Immature natural killer cell (primary cell): ENCODE data around the gene COPS3. TPM values are rescaled to one million over a fixed set of nuclear protein-coding genes. Genes with fewer than 3 reads are reported as not detected.
A peak's percentile ranks its signal among the peaks of the same experiment; 100 is the strongest.
"Not testable (repeated sequence)": the region's sequence is repeated elsewhere in the genome, so short reads cannot be mapped to it uniquely, and the experiment has no call there.

ENCODE experiments used
- DNase-seq, 3 donors: peaks; one replicate each; pipeline ENCODE4 v3.0.0; 2022; ENCODE audit warnings: mixed read lengths in 1 of 3
- H3K27ac Mint-ChIP-seq, 6 donors: one replicate each; pipeline ENCODE4 v1.8.0; 2020; ENCODE audit warnings: mixed read lengths in 6 of 6, mild to moderate bottlenecking in 5 of 6, inconsistent platforms in 4 of 6, moderate library complexity in 3 of 6
- H3K27me3 Mint-ChIP-seq, 3 donors: one replicate each; pipeline ENCODE4 v1.8.0; 2020 to 2021; ENCODE audit warnings: low read depth in 3 of 3, mild to moderate bottlenecking in 3 of 3, mixed read lengths in 3 of 3, moderate library complexity in 3 of 3, inconsistent platforms in 1 of 3
- H3K36me3 Mint-ChIP-seq, 3 donors: one replicate each; pipeline ENCODE4 v1.8.0; 2020; ENCODE audit warnings: mixed read lengths in 3 of 3, inconsistent platforms in 2 of 3, mild to moderate bottlenecking in 2 of 3
- H3K4me1 Mint-ChIP-seq, 2 donors: one replicate each; pipeline ENCODE4 v1.8.0; 2020; ENCODE audit warnings: inconsistent platforms in 2 of 2, mild to moderate bottlenecking in 2 of 2, mixed read lengths in 2 of 2, moderate library complexity in 1 of 2
- H3K4me3 Mint-ChIP-seq, 5 donors: one replicate each; pipeline ENCODE4 v1.8.0; 2020; ENCODE audit warnings: mild to moderate bottlenecking in 5 of 5, mixed read lengths in 5 of 5, inconsistent platforms in 3 of 5, moderate library complexity in 3 of 5
- H3K9me3 Mint-ChIP-seq, 6 donors: one replicate each; pipeline ENCODE4 v1.8.0; 2020; ENCODE audit warnings: mild to moderate bottlenecking in 6 of 6, mixed read lengths in 6 of 6, inconsistent platforms in 4 of 6, moderate library complexity in 3 of 6
- polyA plus RNA-seq, 3 donors: library from polyadenylated mRNA; unstranded; fragments of 300-500 nt; fragmentation: Illumina TruSeq; gene quantifications; one replicate each; pipeline ENCODE4 v1.2.3, GENCODE V29; 2021

Gene COPS3
- polyA plus RNA-seq, 3 donors from 2014 or later, result 93.7 to 120 (median 95.9) TPM

DNA sequence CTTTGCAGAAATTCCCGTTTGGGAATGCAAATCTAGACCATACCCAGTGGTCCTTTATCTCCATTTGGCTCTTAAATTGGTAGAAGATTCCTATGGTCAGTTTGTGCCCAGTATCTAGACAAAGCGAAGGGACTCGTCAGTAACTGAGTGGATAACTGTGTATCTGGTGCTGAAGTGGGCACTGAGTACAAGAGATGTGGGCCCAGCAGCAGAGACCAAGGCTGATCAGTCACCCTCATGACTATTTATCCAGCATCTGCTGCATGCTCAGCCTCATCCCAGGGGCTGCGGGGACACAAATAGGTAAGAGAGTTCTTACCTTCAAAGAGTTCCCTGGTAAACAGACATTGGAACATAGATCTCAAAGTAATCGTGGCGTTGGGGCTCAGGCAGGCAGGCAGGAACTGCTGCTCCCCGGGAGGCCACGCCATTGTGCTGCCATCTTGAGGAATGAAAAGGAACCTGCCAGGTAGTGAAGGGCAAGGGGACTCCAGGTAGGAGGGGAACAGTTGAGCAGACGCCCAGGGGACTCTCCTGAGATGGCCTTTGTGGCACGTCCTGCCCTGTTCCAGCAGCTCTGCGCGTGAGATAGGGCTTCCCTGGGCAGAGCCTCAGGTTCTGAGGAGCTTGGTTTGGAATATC is 32.4 kb upstream of the COPS3 start:
- H3K27me3 Mint-ChIP-seq, result peaks cover 0 to 1% (median 0%) of the 10 kb centered on the region in 3 donors
- no peak overlapping the region for H3K27ac Mint-ChIP-seq

GRCh38 chr17:17309356-17309755 is 28.3 kb upstream of the COPS3 start:
- Mint-ChIP-seq H3K27me3 (peaks cover 3 to 10% (median 5%) of the 10 kb centered on the region in 3 donors), H3K4me1 (peaks cover 16 to 19% of the 10 kb centered on the region in 2 donors), H3K4me3 (no peak overlapping the region)

More for the DNA sequence above, 32.4 kb upstream of the COPS3 start:
- Mint-ChIP-seq H3K4me3 (no peak overlapping the region), H3K9me3 (no peaks in the 10 kb centered on the region), H3K4me1 (peaks cover 3 to 5% of the 10 kb centered on the region in 2 donors), H3K36me3 (peaks cover 0 to 3% (median 3%) of the 10 kb centered on the region in 3 donors)
- peak; percentile 55 to 68 (median 60) for DNase-seq

GRCh38 chr17:17305281-17305801 is 24.3 kb upstream of the COPS3 start:
- Mint-ChIP-seq H3K4me1 (peaks cover 31 to 34% of the 10 kb centered on the region in 2 donors), H3K27ac (peak overlapping the region; percentile 90 to 99 (median 97)), H3K9me3 (no peaks in the 10 kb centered on the region), H3K36me3 (peaks cover 0 to 3% (median 0%) of the 10 kb centered on the region in 3 donors), H3K4me3 (peak overlapping the region; percentile 83 to 95 (median 91)), H3K27me3 (peaks cover 5 to 11% (median 8%) of the 10 kb centered on the region in 3 donors)
- peak; percentile 72 to 78 (median 77) for DNase-seq

More at GRCh38 chr17:17309356-17309755, 28.3 kb upstream of the COPS3 start:
- H3K36me3 Mint-ChIP-seq, result peaks cover 0 to 3% (median 3%) of the 10 kb centered on the region in 3 donors
- no peak for DNase-seq
- H3K27ac Mint-ChIP-seq, result no peak overlapping the region
- no peaks in the 10 kb centered on the region for H3K9me3 Mint-ChIP-seq

- no peaks in the 10 kb centered on the region for H3K9me3 Mint-ChIP-seq
- peak; percentile 67 to 71 (median 69) for DNase-seq
- peaks cover 31 to 36% of the 10 kb centered on the region in 2 donors for H3K4me1 Mint-ChIP-seq
- peaks cover 5 to 13% (median 10%) of the 10 kb centered on the region in 3 donors for H3K27me3 Mint-ChIP-seq
- peaks cover 0 to 3% (median 0%) of the 10 kb centered on the region in 3 donors for H3K36me3 Mint-ChIP-seq
- H3K4me3 Mint-ChIP-seq, result peak overlapping the region; percentile 83 to 95 (median 85)
- H3K27ac Mint-ChIP-seq, result peak overlapping the region; percentile 90 to 99 (median 96)
These were observed 23.5 kb upstream of the COPS3 start for GRCh38 chr17:17304521-17304985.

DNA sequence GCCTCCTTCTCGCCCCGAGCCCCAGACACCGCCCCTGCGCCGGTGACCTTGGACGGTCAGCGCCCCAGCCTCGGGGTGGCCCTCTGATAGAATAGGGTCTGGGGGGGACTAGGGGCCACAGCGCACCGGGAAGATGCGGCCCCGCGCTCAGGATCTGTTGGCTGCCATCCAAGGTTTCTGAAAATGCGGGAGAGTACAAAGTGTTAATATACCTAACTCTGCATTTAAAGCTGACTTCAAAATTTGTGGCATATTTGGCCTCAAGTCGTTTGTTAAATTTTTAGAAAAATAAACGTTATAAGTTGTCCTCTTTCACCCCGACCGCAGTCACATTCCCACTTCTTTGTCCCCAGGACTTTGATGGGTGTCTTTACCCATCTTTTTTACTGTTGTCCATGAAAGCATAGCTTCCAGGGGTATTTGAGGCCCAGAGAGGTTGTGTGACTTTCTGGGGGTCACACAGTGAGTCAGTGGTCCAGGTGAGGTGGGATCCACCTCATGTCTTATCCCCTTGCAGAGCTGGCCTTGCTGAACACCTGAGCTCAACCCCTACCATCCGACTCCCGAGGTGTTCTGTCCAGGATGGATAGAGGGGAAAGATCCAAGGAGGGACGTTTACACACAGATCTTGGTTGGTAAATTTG is 22.9 kb upstream of the COPS3 start:
- no peaks in the 10 kb centered on the region for H3K9me3 Mint-ChIP-seq
- peaks cover 7 to 13% (median 10%) of the 10 kb centered on the region in 3 donors for H3K27me3 Mint-ChIP-seq
- DNase-seq, result no peak
- H3K4me3 Mint-ChIP-seq, result peak overlapping the region; percentile 83 to 95 (median 85)
- peak overlapping the region; percentile 90 to 99 (median 96) for H3K27ac Mint-ChIP-seq
- H3K36me3 Mint-ChIP-seq, result peaks cover 0 to 3% (median 0%) of the 10 kb centered on the region in 3 donors
- H3K4me1 Mint-ChIP-seq, result peaks cover 31 to 36% of the 10 kb centered on the region in 2 donors

GRCh38 chr17:17303010-17303846 is 22.2 kb upstream of the COPS3 start, which contains the start of gene NT5M:
Gene NT5M, plus strand, starts transcription at chr17:17303373. Its CDS starts 178 bp downstream, at chr17:17303551.
- peak within 1 kb of the TSS; percentile 90 to 99 (median 96) for H3K27ac Mint-ChIP-seq
- H3K4me3 Mint-ChIP-seq, result peak within 1 kb of the TSS; percentile 84 to 95 (median 91)
- H3K36me3 Mint-ChIP-seq, result no peaks in the 10 kb centered on the region
- no peaks in the 10 kb centered on the region for H3K9me3 Mint-ChIP-seq
- H3K27me3 Mint-ChIP-seq, result peaks cover 7 to 16% (median 10%) of the 10 kb centered on the region in 3 donors
- DNase-seq, result peak; percentile 62 to 75 (median 69)
- peaks cover 31 to 36% of the 10 kb centered on the region in 2 donors for H3K4me1 Mint-ChIP-seq

DNA sequence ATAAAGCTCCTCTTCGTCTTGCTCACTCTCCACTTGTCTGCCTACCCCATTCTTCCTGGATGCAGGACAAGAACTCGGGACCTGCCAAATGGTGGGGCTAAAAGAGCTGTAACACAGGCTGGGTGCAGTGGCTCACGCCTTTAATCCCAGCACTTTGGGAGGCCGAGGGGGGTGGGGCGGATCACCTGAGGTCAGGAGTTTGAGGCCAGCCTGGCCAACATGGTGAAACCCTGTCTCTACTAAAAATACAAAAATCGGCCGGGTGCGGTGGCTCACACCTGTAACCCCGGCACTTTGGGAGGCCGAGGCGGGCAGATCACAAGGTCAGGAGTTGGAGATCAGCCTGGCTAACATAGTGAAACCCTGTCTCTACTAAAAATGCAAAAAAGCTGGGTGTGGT is 20.6 kb upstream of the COPS3 start:
- peaks cover 31 to 36% of the 10 kb centered on the region in 2 donors for H3K4me1 Mint-ChIP-seq

DNA sequence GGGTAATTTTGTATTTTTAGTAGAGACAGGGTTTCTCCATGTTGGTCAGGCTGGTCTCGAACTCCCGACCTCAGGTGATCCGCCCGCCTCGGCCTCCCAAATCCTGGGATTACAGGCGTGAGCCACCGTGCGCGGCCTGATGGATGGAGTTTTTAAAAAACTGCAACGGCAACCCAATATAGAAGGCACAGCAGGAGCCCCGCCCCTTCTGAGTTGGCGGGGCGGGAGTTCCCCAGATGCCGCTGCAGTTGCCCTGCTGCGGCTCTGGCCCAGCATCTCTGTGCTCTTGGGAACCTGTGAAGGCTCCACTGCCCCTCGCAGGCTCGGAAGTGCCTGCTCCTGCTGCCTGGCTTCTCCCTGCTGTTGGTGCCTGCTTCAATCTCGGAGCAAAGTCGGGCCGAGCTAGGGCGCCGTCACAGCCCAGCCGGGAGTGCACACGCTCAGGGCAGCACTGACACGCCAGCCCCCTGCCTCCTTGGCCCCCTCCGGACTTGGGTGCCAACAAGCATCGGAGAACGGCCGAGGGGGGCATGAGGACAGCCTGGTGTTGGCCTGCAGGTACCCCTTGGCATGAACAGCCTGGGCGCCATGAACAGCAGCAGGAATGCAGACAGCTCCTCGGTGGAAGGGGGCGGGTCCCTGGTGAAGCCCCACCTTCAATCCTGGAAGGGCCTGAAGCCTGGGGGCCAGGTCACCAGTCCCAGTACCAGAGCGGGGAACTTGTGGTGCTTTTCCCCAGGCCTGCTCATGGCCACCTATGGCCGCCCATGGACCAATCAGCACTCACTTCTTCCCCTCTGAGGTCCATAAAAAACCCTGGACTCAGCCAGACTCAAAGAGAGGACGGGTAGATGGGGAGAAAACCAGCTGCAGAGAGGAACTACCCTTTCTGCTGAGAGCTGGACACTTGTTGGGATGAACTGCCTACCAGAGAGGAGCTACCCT is 19.9 kb upstream of the COPS3 start:
- DNase-seq, result peak; percentile 11 to 29 (median 28)
- H3K4me3 Mint-ChIP-seq, result peak overlapping the region; percentile 43 to 58 (median 47)
- H3K9me3 Mint-ChIP-seq, result no peaks in the 10 kb centered on the region
- no peaks in the 10 kb centered on the region for H3K36me3 Mint-ChIP-seq
- no peak overlapping the region for H3K27ac Mint-ChIP-seq
- H3K4me1 Mint-ChIP-seq, result peaks cover 28 to 34% of the 10 kb centered on the region in 2 donors
- peaks cover 7 to 18% (median 10%) of the 10 kb centered on the region in 3 donors for H3K27me3 Mint-ChIP-seq

More for the DNA sequence above, 20.6 kb upstream of the COPS3 start:
- Mint-ChIP-seq H3K4me3 (peak overlapping the region in 2 of 5 donors; percentile 24 to 88), H3K27me3 (peaks cover 7 to 18% (median 10%) of the 10 kb centered on the region in 3 donors)
- not testable (repeated sequence) for DNase-seq, H3K36me3 Mint-ChIP-seq, H3K27ac Mint-ChIP-seq, H3K9me3 Mint-ChIP-seq

DNA sequence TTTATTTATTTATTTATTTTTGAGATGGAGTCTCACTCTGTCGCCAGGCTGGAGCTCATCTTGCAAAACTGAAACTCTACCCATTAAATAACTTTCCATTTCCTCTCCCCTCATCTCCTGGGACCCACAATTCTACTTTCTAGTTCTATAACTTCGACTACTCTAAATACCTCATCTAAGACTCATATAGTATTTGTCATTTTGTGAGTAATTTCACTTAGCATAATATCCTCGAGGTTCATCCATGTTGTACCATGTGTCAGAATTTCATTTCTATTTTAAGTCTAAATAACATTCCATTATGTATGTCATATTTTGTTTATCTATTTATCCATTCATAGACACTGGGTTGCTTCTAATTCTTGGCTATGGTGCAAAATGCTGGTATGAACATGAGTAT is 17.1 kb upstream of the COPS3 start:
- H3K4me3 Mint-ChIP-seq, result no peak overlapping the region
- peaks cover 2 to 8% (median 5%) of the 10 kb centered on the region in 3 donors for H3K27me3 Mint-ChIP-seq
- peaks cover 6 to 13% of the 10 kb centered on the region in 2 donors for H3K4me1 Mint-ChIP-seq
- H3K9me3 Mint-ChIP-seq, result no peaks in the 10 kb centered on the region
- H3K27ac Mint-ChIP-seq, result no peak overlapping the region
- DNase-seq, result no peak
- H3K36me3 Mint-ChIP-seq, result no peaks in the 10 kb centered on the region

DNA sequence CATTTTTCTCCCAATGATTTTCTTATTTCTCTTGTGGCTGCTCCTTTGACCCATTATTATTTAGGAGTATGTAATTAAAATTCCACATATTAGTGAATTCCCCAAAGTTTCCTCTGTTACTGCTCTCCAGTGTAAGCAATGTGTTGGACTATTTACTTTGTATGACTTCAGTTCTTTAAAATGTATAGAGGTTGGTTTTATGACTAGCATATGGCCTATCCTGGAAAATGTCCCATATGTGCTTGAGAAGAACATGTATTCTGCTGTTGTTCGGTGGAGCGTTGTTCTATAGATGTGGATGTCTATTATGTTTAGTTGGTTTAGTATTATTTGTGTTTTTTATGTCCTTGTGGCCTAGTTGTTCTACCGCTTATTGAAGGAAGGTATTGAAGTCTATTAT is 16.2 kb upstream of the COPS3 start:
- no peaks in the 10 kb centered on the region for H3K9me3 Mint-ChIP-seq
- peaks cover 4 to 9% of the 10 kb centered on the region in 2 donors for H3K4me1 Mint-ChIP-seq
- DNase-seq, result no peak
- no peaks in the 10 kb centered on the region for H3K36me3 Mint-ChIP-seq
- H3K27me3 Mint-ChIP-seq, result peaks cover 2 to 8% (median 3%) of the 10 kb centered on the region in 3 donors
- H3K4me3 Mint-ChIP-seq, result no peak overlapping the region
- no peak overlapping the region for H3K27ac Mint-ChIP-seq

DNA sequence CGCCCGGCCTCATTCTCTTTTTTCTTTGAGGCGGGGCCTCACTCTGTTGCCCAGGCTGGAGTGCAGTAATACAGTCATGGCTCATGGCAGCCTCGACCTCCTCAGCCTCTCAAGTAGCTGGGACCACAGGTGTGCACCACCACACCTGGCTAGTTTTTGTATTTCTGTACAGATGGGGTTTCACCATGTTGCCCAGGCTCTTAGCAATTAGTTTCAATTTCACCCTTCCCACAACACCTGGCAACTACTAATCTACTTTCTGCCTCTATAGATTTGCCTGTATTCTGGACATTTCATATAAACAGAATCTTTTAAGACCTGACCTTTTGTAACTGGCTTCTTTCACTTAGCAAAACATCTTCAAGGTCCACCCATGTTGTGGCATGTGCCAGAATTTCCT is 14.1 kb upstream of the COPS3 start:
- no peaks in the 10 kb centered on the region for H3K9me3 Mint-ChIP-seq
- DNase-seq, result no peak
- H3K27ac Mint-ChIP-seq, result no peak overlapping the region
- H3K36me3 Mint-ChIP-seq, result no peaks in the 10 kb centered on the region
- H3K27me3 Mint-ChIP-seq, result peaks cover under 1 to 8% (median 4%) of the 10 kb centered on the region in 3 donors
- no peak overlapping the region for H3K4me3 Mint-ChIP-seq
- H3K4me1 Mint-ChIP-seq, result peaks cover 0 to under 1% of the 10 kb centered on the region in 2 donors

GRCh38 chr17:17289701-17290100 is 8.7 kb upstream of the COPS3 start:
- H3K4me3 Mint-ChIP-seq, result no peak overlapping the region
- H3K27ac Mint-ChIP-seq, result no peak overlapping the region
- H3K36me3 Mint-ChIP-seq, result no peaks in the 10 kb centered on the region
- no peaks in the 10 kb centered on the region for H3K4me1 Mint-ChIP-seq
- H3K9me3 Mint-ChIP-seq, result no peaks in the 10 kb centered on the region
- DNase-seq, result no peak
- peaks cover 0 to 2% (median 0%) of the 10 kb centered on the region in 3 donors for H3K27me3 Mint-ChIP-seq
